Esophagus muscularis mucosa (tissue), 4 donors: ENCODE data around the gene CENPK. TPM values are rescaled to one million over a fixed set of nuclear protein-coding genes. Genes with fewer than 3 reads are reported as not detected.

Source experiments
- DNase-seq: peaks from one replicate; pipeline ENCODE4 v3.0.0-alpha.2; 2017; ENCODE audit errors: extremely low spot score
- H3K27ac ChIP-seq, 4 donors: fragments of 200-600 bp; sonication (generic); replicated peaks in 1 of 4; 1 replicate in 3 of 4; 2 replicates in 1 of 4; pipeline ENCODE4 v1.5.1; 2016 to 2019; ENCODE audit warnings: mild to moderate bottlenecking in 1 of 4
- H3K27me3 ChIP-seq, 4 donors: fragments of 200-600 bp; sonication (generic); one replicate each; pipeline versions ENCODE4 v1.5.1 to v1.6.0; 2016 to 2019
- H3K36me3 ChIP-seq, 4 donors: fragments of 200-600 bp; sonication (generic); one replicate each; pipeline ENCODE4 v1.5.1; 2016 to 2019
- H3K4me1 ChIP-seq, 4 donors: fragments of 200-600 bp; sonication (generic); one replicate each; pipeline ENCODE4 v1.5.1; 2016 to 2019
- H3K4me3 ChIP-seq, 4 donors: fragments of 200-600 bp; sonication (generic); 1 replicate in 2 of 4; 2 replicates in 2 of 4; pipeline ENCODE4 v1.5.1; 2016 to 2019; ENCODE audit warnings: mild to moderate bottlenecking in 4 of 4, moderate library complexity in 1 of 4
- H3K9me3 ChIP-seq, 4 donors: fragments of 200-600 bp; sonication (generic); 1 replicate in 3 of 4; 2 replicates in 1 of 4; pipeline ENCODE4 v1.5.1; 2016 to 2019
- CTCF ChIP-seq, 3 experiments: fragments of 200-600 bp in 2 of 3; fragments of 450-650 bp in 1 of 3; sonication (generic) in 2 of 3; IDR thresholded peaks; one replicate each; pipeline ENCODE4 v1.5.1; 2017 to 2019; ENCODE audit warnings: antibody characterized with exemption in 3 of 3, mild to moderate bottlenecking in 2 of 3, moderate library complexity in 1 of 3
- EP300 ChIP-seq: sonication (generic); formaldehyde crosslinking; IDR thresholded peaks from one replicate; pipeline ENCODE4 v1.6.1; 2017; ENCODE audit warnings: antibody characterized with exemption
- POLR2A ChIP-seq: fragments of 450-650 bp; IDR thresholded peaks from one replicate; pipeline ENCODE4 v1.6.1; 2017; ENCODE audit warnings: antibody characterized with exemption, moderate library complexity, mild to moderate bottlenecking, low read depth
- POLR2AphosphoS5 ChIP-seq, 2 donors: sonication (generic); formaldehyde crosslinking; IDR thresholded peaks; one replicate each; pipeline ENCODE4 v1.6.1; 2017; ENCODE audit warnings: antibody characterized with exemption in 2 of 2
- WGBS: methylation state at CpG from one replicate; pipeline ENCODE4 v1.1.5; 2018; 5-methylcytosine and 5-hydroxymethylcytosine counted together
- intact Hi-C: fragments of 100-400 bp; cut with DNase I; formaldehyde crosslinking; loops from one replicate; pipeline ENCODE4 v1.15.1; 2023
- total RNA-seq, 4 donors: library from RNA; depleted of rRNA; stranded (reverse); fragments of >200 nt; gene quantifications; one replicate each; pipeline versions ENCODE4 v1.1.0 to v1.2.1, GENCODE V29; 2016

The CENPK gene
- total RNA-seq, 4 donors from 2014 or later = 0.57 to 1.2 TPM; not detected in 2

GRCh38 chr5:65480306-65480865 lies 82.6 kb downstream of the CENPK start:
- Histone ChIP-seq H3K27ac (peak overlapping the region; percentile 90 to 96 (median 92)), H3K4me1 (peaks cover 10 to 35% (median 26%) of the 10 kb centered on the region in 4 donors), H3K27me3 (no peaks in the 10 kb centered on the region), H3K4me3 (peak overlapping the region; percentile 53 to 73 (median 66)), H3K36me3 (no peaks in the 10 kb centered on the region), H3K9me3 (no peaks in the 10 kb centered on the region)
- DNase-seq = no peak
- TF ChIP-seq EP300 = no peak
- peak; percentile 61 to 65 for TF ChIP-seq POLR2AphosphoS5 (IDR thresholded peaks at IDR 0.05)
- WGBS = 0% methylated on average over 9 of the region's 15 CpGs
- intact Hi-C loops = loop anchor here (5.0 to 10.0 kb wide), 4 partner anchors 266 to 668 kb away; no protein-coding TSS in a partner anchor

GRCh38 chr5:65479527-65479926 lies 83.4 kb downstream of the CENPK start:
- Histone ChIP-seq H3K27ac (peak overlapping the region in 3 of 4 donors; percentile 90 to 96 (median 93)), H3K36me3 (no peaks in the 10 kb centered on the region), H3K9me3 (no peaks in the 10 kb centered on the region), H3K4me3 (peak overlapping the region; percentile 53 to 73 (median 66)), H3K27me3 (no peaks in the 10 kb centered on the region), H3K4me1 (peaks cover 10 to 35% (median 26%) of the 10 kb centered on the region in 4 donors)
- DNase-seq = no peak
- 18% methylated on average over 1 of the region's 1 CpG for WGBS
- intact Hi-C loops = no loop called here
- no peak for TF ChIP-seq POLR2A
- TF ChIP-seq CTCF (IDR thresholded peaks at IDR 0.05) = no peak
- TF ChIP-seq POLR2AphosphoS5 (IDR thresholded peaks at IDR 0.05) = no peak
- TF ChIP-seq EP300 = no peak

GRCh38 chr5:65478336-65478735 lies 84.6 kb downstream of the CENPK start:
- Histone ChIP-seq H3K4me1 (peaks cover 7 to 31% (median 22%) of the 10 kb centered on the region in 4 donors), H3K36me3 (no peaks in the 10 kb centered on the region), H3K4me3 (no peak overlapping the region), H3K27me3 (no peaks in the 10 kb centered on the region), H3K9me3 (no peaks in the 10 kb centered on the region), H3K27ac (no peak overlapping the region)
- intact Hi-C loops = no loop called here
- no peak for DNase-seq
- no peak for TF ChIP-seq EP300
- TF ChIP-seq CTCF (IDR thresholded peaks at IDR 0.05) = no peak
- TF ChIP-seq POLR2AphosphoS5 (IDR thresholded peaks at IDR 0.05) = no peak
- no peak for TF ChIP-seq POLR2A
- WGBS = 86% methylated on average over 1 of the region's 1 CpG

- Histone ChIP-seq H3K36me3 (no peaks in the 10 kb centered on the region), H3K27me3 (no peaks in the 10 kb centered on the region), H3K9me3 (no peaks in the 10 kb centered on the region), H3K4me1 (peaks cover 6 to 22% (median 12%) of the 10 kb centered on the region in 4 donors), H3K27ac (no peak overlapping the region), H3K4me3 (no peak overlapping the region)
- no peak for TF ChIP-seq CTCF (IDR thresholded peaks at IDR 0.05)
- TF ChIP-seq POLR2AphosphoS5 (IDR thresholded peaks at IDR 0.05) = no peak
- no peak for TF ChIP-seq EP300
- no peak for DNase-seq
- WGBS = 76% methylated on average over 1 of the region's 1 CpG
- intact Hi-C loops = no loop called here
Observed at GRCh38 chr5:65475895-65476294, 87.1 kb downstream of the CENPK start.

- intact Hi-C loops = no loop called here
- no peak for DNase-seq
- 87% methylated on average over 4 of the region's 4 CpGs for WGBS
Observed at GRCh38 chr5:65475336-65475735, 87.6 kb downstream of the CENPK start.

More at GRCh38 chr5:65475336-65475735, 87.6 kb downstream of the CENPK start:
- H3K4me1 ChIP-seq = peaks cover 6 to 17% (median 8%) of the 10 kb centered on the region in 4 donors
- no peak overlapping the region for H3K27ac ChIP-seq
- H3K9me3 ChIP-seq = no peaks in the 10 kb centered on the region
- H3K4me3 ChIP-seq = no peak overlapping the region
- no peak for TF ChIP-seq POLR2A
- no peak for TF ChIP-seq EP300
- no peak for TF ChIP-seq POLR2AphosphoS5 (IDR thresholded peaks at IDR 0.05)
- no peak for TF ChIP-seq CTCF (IDR thresholded peaks at IDR 0.05)
- H3K36me3 ChIP-seq = no peaks in the 10 kb centered on the region
- H3K27me3 ChIP-seq = no peaks in the 10 kb centered on the region
